Activated T-cell treated with anti-CD3 and anti-CD28 coated beads, Interleukin-2, amount 50 U/mL, for 24 hours (primary cell): ENCODE measurements around the gene XRN1.

Experiments used
- DNase-seq: peaks from one replicate; pipeline ENCODE4 v3.0.0-alpha.2; 2020
- H3K27ac Mint-ChIP-seq: 2 replicates; pipeline ENCODE4 v1.8.0; 2020; ENCODE audit warnings: mild to moderate bottlenecking, mixed read lengths
- H3K27me3 Mint-ChIP-seq: 2 replicates; pipeline ENCODE4 v1.8.0; 2020; ENCODE audit warnings: mixed read lengths
- H3K36me3 Mint-ChIP-seq: 2 replicates; pipeline ENCODE4 v1.8.0; 2020; ENCODE audit warnings: low read depth, mixed read lengths
- H3K4me1 Mint-ChIP-seq: 2 replicates; pipeline ENCODE4 v1.8.0; 2020; ENCODE audit warnings: low read depth, mixed read lengths
- H3K4me3 Mint-ChIP-seq: 2 replicates; pipeline ENCODE4 v1.8.0; 2020; ENCODE audit warnings: mild to moderate bottlenecking, moderate library complexity, mixed read lengths
- H3K9me3 Mint-ChIP-seq: 2 replicates; pipeline ENCODE4 v1.8.0; 2020; ENCODE audit warnings: mixed read lengths

XRN1 gene

DNA sequence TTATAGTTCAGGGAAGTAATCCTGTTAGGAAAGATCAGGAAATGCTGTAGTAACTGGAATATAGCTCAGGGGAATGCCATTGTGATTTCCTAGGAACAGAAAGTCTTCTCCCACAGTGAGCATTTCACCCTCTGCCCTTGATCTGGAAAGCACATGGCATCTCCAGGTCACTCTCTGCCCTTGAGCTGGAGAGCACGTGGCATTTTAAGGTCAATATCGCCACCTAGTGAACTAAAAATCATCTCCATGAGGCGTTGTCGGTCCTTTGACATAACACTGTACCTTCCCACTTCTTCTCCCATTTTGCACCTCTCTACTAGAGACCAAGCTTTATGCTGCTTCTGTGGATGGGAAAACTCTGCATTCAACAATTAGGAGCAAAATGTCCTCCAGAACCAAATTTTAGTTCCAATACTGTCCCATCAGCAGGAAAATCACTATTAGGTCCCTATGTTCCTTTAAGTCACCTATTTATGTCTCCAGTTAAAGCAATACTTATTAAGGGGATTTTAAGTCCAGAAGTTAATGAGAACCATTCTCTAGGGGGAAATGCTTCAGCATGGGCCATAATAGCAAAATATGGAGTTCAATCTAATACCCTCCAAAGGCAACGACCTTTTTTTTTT, 167.8 kb downstream of the XRN1 start:
- Mint-ChIP-seq H3K9me3 (no peaks in the 10 kb centered on the region), H3K36me3 (no peaks in the 10 kb centered on the region), H3K27ac (peak overlapping the region; percentile 7), H3K27me3 (no peaks in the 10 kb centered on the region), H3K4me3 (no peak overlapping the region), H3K4me1 (peaks cover 9% of the 10 kb centered on the region)
- no peak for DNase-seq

DNA sequence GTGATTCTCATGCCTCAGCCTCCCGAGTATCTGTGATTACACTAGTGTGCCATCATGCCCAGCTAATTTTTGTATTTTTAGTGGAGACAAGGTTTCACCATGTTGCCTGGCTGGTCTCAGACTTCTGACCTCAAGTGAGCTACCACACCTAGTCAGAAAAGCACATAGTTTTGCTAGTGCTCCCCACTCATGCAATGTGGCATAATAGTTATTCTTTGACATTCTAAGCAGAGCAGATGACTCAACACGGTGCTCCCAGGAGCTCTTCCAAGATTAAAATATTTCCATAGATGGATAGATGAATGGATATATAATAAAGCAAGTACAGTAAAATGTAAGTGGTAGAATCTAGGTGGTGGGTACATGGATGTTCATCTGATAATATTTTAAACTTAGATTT, 169.4 kb downstream of the XRN1 start:
- Mint-ChIP-seq H3K4me1 (peaks cover 9% of the 10 kb centered on the region), H3K27me3 (no peaks in the 10 kb centered on the region), H3K27ac (no peak overlapping the region), H3K36me3 (no peaks in the 10 kb centered on the region), H3K4me3 (no peak overlapping the region), H3K9me3 (no peaks in the 10 kb centered on the region)
- DNase-seq, result no peak

DNA sequence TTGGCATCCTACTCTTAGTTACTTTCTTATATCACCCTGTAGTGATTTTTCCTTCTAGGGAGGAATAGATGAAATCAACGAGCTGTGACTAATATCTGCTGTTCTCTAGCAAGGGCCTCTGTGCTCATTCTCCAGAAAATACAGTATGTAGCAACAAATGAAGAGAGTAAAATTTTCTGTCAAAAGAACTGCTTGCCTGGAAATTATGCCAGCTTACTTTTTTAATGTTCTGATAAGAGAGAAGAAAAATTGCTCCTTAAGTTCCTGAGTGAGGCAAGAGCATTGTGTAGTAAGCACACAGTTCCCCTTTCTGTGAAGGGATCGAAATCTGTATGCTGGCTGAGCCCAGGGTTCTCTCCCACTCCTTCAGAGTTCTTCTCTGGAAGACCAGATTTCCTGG, 171.1 kb downstream of the XRN1 start:
- Mint-ChIP-seq H3K4me1 (peaks cover 9% of the 10 kb centered on the region), H3K36me3 (no peaks in the 10 kb centered on the region), H3K27ac (no peak overlapping the region), H3K27me3 (no peaks in the 10 kb centered on the region), H3K9me3 (no peaks in the 10 kb centered on the region), H3K4me3 (no peak overlapping the region)
- no peak for DNase-seq

DNA sequence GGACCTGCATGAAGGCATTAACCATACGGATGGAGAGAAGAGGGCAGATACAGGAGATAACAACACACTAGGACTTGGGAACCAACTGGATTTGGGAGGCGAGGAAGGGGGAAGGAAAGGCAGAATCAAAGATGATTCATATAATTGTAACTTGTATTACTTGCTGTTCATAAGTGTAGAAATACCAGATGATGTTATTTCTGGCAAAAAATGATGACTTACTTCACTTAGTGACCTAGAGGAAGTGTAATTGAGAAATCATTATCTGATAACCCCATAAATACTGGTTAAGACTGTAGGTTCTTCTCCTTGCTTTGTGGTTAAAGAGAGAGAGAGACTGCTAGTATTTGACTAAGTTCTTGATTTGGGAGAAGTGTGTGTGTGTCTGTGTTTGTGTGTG, 172.0 kb downstream of the XRN1 start:
- Mint-ChIP-seq H3K27ac (peak overlapping the region; percentile 51), H3K4me1 (peaks cover 10% of the 10 kb centered on the region), H3K4me3 (no peak overlapping the region), H3K9me3 (no peaks in the 10 kb centered on the region), H3K36me3 (no peaks in the 10 kb centered on the region), H3K27me3 (no peaks in the 10 kb centered on the region)
- DNase-seq, result no peak

DNA sequence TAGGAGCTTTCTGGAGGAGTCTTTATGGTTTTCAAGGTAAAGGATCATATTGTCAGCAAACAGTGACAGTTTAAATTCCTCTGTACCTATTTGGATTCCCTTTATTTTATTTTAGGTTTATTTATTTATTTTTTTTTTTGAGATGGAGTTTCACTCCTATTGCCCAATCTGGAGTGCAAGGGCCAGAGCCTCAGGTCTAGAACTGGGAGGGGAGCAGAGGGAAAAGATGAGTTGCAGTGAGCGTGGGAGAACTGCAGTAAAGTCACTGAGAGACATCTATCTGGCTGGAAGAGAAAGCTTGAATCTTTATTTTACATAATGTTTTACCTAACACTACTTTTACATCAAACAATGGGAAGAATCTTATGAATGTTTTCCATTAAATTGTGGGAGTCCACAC, 172.9 kb downstream of the XRN1 start:
- no peak for DNase-seq

DNA sequence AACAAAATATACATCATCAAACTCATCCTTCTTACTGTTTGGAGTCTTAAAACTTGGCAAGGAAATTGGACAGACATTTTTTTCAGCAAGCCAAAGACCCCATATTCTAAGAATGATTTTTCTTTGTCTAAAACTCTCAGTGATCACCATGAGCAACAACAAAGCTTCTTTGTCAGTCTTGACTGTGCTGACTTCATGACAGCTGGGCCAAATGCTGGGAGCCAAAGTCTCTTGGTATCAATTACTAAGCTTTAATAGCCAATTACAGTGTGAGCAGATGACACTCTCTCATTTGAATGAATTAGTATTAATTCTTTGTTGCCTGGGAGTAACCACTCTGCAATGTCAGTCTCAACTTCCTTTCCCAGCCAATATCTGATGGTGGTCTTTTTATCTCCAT, 174.3 kb downstream of the XRN1 start:
- Mint-ChIP-seq H3K27ac (no peak overlapping the region), H3K9me3 (no peaks in the 10 kb centered on the region), H3K4me3 (no peak overlapping the region), H3K27me3 (no peaks in the 10 kb centered on the region), H3K4me1 (peaks cover 23% of the 10 kb centered on the region), H3K36me3 (no peaks in the 10 kb centered on the region)
- DNase-seq, result no peak

More for the DNA sequence above, 172.9 kb downstream of the XRN1 start:
- Mint-ChIP-seq H3K9me3 (no peaks in the 10 kb centered on the region), H3K4me1 (peaks cover 19% of the 10 kb centered on the region), H3K27ac (no peak overlapping the region), H3K4me3 (no peak overlapping the region), H3K27me3 (no peaks in the 10 kb centered on the region), H3K36me3 (no peaks in the 10 kb centered on the region)

DNA sequence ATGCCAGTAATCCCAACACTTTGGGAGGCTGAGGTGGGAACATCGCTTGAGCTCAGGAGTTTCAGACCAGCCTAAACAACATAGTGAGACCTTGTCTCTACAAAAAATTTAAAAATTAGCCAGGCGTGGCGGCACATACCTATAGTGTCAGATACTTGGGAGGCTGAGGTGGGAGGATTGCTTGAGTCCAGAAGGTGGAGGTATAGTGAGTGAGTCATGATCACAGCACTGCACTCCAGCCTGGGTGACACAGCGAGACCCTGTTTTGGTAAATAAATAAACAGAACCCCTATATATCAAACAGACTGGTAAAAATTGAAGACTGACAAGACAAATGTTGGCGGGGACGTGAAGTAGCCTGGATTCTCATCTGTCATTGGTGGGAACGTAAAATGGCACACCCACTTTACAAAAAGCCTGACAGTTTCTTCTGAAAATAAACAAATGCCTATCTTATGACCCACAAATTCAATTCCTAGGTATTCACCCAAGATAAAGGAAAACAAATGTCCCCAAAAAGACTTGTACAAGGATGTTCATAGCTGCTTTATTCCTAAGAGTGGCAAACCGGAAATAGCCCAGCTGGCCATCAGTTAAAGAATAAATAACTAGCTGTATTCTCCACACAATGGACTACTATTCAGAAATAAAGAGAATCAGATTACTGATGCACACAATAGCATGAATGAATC, 175.5 kb downstream of the XRN1 start:
- no peaks in the 10 kb centered on the region for H3K9me3 Mint-ChIP-seq
- no peaks in the 10 kb centered on the region for H3K36me3 Mint-ChIP-seq
- no peak overlapping the region for H3K27ac Mint-ChIP-seq
- no peak for DNase-seq
- no peak overlapping the region for H3K4me3 Mint-ChIP-seq
- no peaks in the 10 kb centered on the region for H3K27me3 Mint-ChIP-seq
- peaks cover 23% of the 10 kb centered on the region for H3K4me1 Mint-ChIP-seq

DNA sequence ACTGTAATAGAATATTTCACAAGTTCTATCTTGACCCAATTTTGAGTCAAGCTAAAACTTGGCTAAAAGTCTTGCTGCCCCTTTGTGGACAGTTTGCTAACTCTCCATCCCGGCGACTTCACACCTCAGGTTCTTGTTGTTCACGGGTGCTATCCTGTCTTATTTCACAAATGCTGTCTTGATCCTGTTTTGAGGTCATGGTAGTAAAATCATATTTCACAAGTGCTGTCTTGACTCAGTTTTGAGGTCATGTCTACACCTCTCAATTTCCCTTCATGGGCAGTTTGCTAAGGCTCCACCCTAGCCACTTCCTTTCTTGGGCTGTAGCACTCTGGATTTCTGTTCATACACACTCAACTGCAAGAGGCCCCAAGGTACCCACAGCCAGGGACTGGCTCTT, 177.4 kb downstream of the XRN1 start:
- Mint-ChIP-seq H3K36me3 (no peaks in the 10 kb centered on the region), H3K9me3 (no peaks in the 10 kb centered on the region), H3K27ac (peak overlapping the region; percentile 50), H3K27me3 (no peaks in the 10 kb centered on the region), H3K4me1 (peaks cover 16% of the 10 kb centered on the region), H3K4me3 (no peak overlapping the region)
- DNase-seq, result no peak

DNA sequence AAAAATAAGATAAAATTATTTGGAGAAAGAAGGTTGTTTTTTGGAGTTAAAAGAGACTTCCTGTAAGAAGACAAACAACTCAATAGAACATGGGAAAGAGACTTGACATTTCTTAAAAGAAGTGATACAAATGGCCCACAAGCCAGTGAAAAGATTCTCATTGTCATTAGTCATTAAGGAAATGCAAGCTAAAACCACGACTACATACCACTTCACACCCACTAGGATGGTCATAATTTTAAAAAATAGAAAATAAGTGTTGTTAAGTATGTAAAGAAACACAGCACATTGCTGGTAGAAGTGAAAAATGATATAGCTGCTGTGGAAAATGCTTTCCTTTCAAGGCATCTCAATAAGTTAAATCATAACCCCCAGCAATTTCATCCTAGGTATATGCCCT, 178.1 kb downstream of the XRN1 start:
- Mint-ChIP-seq H3K36me3 (no peaks in the 10 kb centered on the region), H3K27ac (no peak overlapping the region), H3K27me3 (no peaks in the 10 kb centered on the region), H3K9me3 (no peaks in the 10 kb centered on the region), H3K4me3 (no peak overlapping the region), H3K4me1 (peaks cover 16% of the 10 kb centered on the region)
- no peak for DNase-seq

DNA sequence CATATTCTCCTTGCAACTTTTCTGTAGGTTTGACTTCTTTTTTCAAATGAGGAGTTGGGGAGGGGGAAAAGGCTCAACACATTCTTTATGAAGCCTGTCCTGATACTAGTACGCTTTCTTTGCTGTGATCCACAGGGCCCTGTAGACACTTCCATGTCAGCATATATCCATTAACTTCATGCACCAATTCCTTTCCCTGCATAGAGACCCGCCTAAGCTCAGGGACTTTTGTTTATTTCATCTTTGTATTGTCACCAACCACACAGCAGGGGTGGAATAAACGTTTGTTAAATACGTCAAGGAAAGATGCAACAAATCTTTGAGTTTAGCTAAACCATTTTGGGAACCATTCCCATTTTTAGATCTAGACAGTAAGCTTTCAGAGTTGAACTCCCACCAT, 179.4 kb downstream of the XRN1 start:
- Mint-ChIP-seq H3K4me1 (peaks cover 16% of the 10 kb centered on the region), H3K27me3 (no peaks in the 10 kb centered on the region), H3K27ac (no peak overlapping the region)

DNA sequence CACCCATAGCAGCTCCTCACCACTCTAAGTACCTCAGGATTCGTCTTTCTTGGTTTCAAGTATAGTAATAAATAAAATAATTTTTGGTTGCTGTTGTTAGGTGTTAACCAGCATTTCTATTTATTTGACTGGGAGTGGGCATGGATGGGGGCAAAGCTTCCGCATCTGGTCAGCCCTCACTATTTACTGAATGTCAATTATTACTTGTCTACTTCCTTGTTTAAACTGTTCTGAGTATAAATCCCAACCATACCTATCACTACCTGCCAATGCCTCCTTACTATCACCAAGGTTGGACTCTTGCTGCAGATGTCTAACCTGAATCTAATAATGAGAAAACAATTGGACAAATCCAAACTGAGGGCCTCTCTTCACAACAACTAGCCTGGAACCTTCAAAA, 180.6 kb downstream of the XRN1 start:
- Mint-ChIP-seq H3K4me3 (no peak overlapping the region), H3K36me3 (no peaks in the 10 kb centered on the region), H3K9me3 (no peaks in the 10 kb centered on the region), H3K27me3 (no peaks in the 10 kb centered on the region), H3K27ac (no peak overlapping the region), H3K4me1 (peaks cover 20% of the 10 kb centered on the region)
- DNase-seq, result no peak

More for the DNA sequence above, 179.4 kb downstream of the XRN1 start:
- no peaks in the 10 kb centered on the region for H3K36me3 Mint-ChIP-seq
- H3K9me3 Mint-ChIP-seq, result no peaks in the 10 kb centered on the region
- H3K4me3 Mint-ChIP-seq, result no peak overlapping the region
- DNase-seq, result no peak

DNA sequence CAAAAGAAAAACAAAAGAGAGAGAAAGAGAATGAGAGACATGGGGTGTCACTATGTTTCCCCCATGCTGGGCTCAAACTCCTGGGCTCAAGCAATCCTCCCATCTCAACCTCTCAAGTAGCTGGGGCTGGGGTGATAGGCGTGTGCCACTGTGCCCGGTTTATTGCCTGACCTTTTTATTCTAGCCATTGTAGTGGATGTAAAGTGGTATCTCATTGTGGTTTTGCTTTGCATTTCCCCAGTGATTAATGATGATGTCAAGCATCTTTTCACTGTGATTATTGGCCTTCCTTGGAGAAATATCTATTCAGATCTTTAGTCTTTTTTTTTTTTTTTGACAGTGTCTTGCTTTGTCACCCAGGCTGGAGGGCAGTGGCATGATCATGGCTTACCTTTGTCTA, 184.7 kb downstream of the XRN1 start:
- H3K9me3 Mint-ChIP-seq, result no peaks in the 10 kb centered on the region
- no peak overlapping the region for H3K4me3 Mint-ChIP-seq
- no peak overlapping the region for H3K27ac Mint-ChIP-seq
- H3K4me1 Mint-ChIP-seq, result peaks cover 4% of the 10 kb centered on the region
- H3K27me3 Mint-ChIP-seq, result no peaks in the 10 kb centered on the region
- no peak for DNase-seq
- no peaks in the 10 kb centered on the region for H3K36me3 Mint-ChIP-seq

DNA sequence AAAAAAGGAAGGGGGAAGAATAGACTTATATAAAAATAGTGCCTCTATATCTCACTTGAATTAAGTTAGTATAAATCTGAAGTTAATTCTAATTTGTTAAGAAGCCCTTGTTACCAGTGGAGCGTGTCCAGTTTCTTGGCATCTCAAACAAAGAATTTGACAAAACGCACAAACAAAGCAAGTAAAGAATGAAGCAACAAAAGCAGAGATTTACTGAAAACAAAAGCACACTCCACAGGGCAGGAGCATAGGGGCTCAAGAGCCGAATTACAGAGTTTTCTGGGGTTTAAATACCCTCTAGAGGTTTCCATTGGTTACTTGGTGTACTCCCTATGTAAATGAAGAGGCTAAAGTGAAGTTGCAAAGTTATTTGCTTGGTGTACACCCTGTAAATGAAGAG, 188.5 kb downstream of the XRN1 start:
- Mint-ChIP-seq H3K4me1 (peaks cover 4% of the 10 kb centered on the region), H3K9me3 (peaks cover 8% of the 10 kb centered on the region), H3K27me3 (no peaks in the 10 kb centered on the region), H3K27ac (no peak overlapping the region), H3K4me3 (no peak overlapping the region), H3K36me3 (no peaks in the 10 kb centered on the region)
- DNase-seq, result no peak

DNA sequence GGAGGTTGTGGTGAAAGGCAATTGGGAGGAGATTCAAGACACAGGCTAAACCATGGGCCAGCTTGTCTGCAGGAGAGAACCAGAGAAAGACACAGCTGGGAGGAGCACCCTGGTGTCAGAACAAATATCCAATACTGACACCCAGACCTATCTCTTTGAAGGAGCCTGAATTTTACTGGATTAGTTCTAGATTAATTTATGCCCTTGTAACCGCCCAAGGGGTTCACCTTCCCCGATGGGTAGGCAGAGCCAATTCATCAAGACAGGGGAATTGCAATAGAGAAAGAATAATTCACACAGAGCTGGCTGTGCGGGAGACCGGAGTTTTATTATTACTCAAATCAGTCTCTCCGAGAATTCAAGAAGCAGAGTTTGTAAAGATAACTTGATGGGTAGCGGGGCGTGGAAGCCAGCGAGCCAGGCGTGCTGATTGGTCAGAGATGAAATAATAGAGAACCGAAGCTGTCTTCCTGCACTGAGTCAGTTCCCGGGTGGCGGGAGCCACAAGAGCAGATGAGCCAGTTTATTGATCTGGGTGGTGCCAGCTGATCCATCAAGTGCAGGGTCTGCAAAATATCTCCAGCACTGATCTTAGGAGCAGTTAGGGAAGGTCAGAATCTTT, 191.0 kb downstream of the XRN1 start:
- Mint-ChIP-seq H3K4me1 (no peaks in the 10 kb centered on the region), H3K9me3 (peaks cover 15% of the 10 kb centered on the region), H3K36me3 (no peaks in the 10 kb centered on the region), H3K27me3 (no peaks in the 10 kb centered on the region), H3K27ac (no peak overlapping the region), H3K4me3 (no peak overlapping the region)
- DNase-seq, result no peak
